HG02798 (cell line): ENCODE data around the gene RFX8.

Source experiments
- ATAC-seq: cut with Tn5 transposase; IDR thresholded peaks from one replicate; pipeline ENCODE4 v1.9.1; 2021; ENCODE audit warnings: mild to moderate bottlenecking; ENCODE audit not compliant: unreplicated experiment, poor library complexity

RFX8 gene

DNA sequence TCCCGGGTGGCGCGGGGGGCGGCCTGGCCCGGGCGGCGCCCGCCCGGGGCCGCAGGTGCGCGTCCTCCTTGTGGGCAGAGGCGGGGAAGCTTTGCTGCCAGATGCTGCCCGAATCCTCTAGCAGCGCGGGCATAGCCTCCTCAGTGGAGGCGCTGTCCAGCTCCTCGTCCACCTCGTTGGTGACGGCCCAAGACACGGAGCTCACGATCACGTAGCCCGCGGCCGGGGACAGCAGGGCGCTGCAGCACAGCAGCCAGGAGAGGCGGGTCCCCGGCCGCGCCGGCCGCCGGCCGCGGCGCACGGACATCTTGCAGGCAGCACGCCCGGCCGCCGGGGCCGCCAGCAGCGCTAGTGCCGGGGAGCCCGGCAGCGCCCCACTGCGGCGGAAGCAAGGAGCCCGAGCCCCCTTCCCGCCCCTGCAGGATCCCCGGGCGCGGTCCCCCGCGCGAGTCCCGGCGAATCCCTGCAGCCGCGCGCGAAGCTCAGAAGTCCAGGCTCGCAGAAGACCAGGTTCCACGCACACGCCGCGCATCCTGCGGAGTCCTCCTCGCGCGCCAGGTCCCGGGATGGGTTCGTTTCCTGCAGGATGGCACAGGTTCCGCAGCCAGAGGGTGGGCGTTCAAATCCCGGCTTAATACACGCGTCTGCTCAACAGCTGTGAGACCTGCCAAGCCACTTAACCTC, 87.6 kb downstream of the RFX8 start, which contains the start of gene CREG2:
Gene CREG2 (minus strand): TSS at position 353 of the 684 bp plus-strand sequence. CDS start 46 bp downstream, at position 307.
- ATAC-seq: no peak

- ATAC-seq: no peak
Observed at GRCh38 chr2:101386599-101387150, 88.2 kb downstream of the RFX8 start.

GRCh38 chr2:101383016-101383541, 91.8 kb downstream of the RFX8 start:
- no peak for ATAC-seq

GRCh38 chr2:101382442-101382841, 92.5 kb downstream of the RFX8 start:
- ATAC-seq: no peak

DNA sequence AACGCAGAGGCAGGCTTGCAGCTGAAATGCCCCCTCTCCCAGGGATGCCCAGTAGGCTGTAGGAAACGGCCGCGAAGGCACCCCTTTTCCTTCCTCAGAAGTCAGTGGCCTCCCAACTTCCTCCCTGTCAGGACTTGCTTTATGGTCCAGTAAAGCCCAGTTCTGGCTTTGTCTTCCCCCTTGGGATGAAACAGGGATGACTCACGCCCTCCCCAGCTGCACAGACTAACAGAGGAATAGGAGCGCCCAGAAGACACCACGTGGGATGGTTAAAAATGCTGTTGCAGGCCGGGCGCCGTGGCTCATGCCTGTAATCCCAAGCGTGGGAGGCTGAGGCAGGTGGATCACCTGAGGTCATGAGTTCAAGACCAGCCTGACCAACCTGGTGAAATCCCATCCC, 94.5 kb downstream of the RFX8 start:
- no peak for ATAC-seq

DNA sequence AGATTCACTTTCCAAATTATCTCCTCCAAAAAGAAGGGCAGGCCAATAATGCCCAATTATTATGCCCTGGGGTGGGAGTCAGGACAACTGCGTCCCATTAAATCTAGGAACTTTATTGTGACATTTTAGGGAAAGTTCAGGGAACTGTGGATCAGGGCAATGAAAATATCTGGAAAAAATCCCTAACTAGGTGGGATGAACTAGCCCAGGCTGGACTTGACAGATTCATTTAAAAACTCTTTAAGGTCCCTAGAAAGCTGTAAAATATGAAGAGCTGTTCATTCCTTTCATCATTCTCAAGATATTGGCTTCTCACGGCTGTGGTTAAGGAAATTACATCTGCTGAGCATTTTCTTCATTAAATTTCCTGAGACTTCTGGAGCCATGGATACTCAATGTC, 95.8 kb downstream of the RFX8 start:
- ATAC-seq: no peak

- ATAC-seq: no peak
Observed at GRCh38 chr2:101375653-101376052, 99.3 kb downstream of the RFX8 start.

DNA sequence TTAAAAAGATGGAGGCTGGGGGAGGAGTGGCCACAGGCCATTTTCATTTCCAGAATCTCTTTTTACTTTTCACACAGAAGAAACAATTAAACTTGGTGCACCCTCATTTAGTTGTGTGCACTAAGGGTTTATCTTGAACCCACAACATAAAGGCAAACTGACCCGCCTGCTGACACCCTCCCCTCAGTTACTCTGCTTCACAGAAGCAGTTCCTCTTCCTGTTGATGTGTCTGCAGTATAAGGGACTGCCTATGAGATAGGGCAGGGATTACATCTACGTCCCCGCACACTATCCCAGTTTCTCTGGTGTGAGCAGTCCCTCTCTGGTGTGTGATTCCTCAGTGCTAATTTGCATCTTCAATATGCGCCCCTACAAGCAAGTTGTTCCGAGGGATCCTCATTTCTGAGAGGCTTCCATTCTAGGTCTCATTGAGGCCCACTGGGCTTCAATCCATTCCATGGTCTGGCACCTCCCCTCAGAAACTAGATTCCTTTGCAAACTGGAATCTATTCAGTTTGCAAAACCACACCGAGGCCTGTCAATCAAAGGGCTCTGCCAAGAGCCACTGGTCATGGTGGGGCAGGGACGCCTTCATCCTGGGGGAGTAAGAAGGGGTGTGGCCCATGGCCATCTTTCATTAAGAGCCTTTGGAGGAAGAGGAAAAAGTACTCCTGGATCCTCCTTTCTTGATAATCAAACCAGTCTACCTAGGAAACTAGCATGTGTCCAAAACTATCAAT, 99.9 kb downstream of the RFX8 start:
- ATAC-seq: no peak

DNA sequence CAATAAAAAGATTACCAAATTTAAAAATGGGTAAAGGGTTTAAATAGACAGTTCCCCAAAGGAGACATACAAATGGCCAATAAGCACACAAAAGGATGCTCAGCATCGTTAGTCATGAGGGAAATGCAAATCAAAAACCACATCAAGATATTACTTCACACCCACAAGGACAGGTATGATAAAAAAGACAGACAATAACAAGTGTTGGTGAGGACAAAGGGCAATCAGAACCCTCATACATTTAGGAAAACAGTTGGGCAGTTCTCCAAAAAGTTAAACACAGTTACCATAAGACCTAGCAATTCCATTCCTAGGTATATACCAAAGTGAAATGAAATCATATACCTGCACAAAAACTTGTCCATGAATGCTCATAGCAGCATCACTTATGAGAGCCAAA, 102.1 kb downstream of the RFX8 start:
- ATAC-seq: no peak

- no peak for ATAC-seq
Observed at GRCh38 chr2:101371636-101372035, 103.3 kb downstream of the RFX8 start.

DNA sequence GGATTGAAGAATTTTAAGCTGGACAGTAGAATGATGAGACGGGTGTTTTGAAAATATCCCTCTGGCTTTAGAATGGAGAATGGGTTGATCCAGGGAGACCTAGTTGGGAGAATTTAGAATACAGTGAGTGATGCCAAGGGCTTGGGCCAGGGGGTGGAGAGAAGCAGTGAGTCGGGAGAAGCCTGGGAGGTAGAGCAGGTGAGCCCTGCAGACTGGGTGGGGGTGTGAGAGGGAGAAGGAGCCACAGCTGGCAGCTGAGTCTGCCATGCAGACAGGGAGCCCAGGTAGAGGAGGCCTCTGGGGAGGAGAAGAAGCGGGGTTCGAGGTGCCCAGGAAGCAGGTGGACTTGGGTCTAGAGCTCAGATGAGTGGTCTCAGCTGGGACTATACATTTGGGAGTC, 105.8 kb downstream of the RFX8 start:
- ATAC-seq: no peak

GRCh38 chr2:101368376-101368775, 106.5 kb downstream of the RFX8 start:
- no peak for ATAC-seq

DNA sequence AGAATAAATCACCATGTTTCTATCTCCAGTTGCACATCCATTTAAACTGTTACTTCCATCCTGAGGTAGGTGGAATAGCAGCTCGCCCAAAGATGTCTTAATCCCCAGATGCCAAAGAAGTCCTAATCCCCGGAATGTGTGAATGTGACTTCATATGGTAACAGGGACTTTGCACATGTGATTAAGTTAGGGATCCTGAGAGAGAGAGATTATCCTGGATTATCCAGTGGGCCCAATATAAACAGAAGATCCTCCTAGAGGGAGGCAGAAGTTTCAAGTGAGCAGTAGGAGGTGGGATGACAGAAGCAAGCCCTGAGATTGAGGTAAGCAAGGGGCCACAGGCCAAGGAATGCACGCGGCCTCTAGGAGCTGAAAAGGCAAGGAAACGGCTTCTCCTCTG, 107.4 kb downstream of the RFX8 start:
- ATAC-seq: no peak

DNA sequence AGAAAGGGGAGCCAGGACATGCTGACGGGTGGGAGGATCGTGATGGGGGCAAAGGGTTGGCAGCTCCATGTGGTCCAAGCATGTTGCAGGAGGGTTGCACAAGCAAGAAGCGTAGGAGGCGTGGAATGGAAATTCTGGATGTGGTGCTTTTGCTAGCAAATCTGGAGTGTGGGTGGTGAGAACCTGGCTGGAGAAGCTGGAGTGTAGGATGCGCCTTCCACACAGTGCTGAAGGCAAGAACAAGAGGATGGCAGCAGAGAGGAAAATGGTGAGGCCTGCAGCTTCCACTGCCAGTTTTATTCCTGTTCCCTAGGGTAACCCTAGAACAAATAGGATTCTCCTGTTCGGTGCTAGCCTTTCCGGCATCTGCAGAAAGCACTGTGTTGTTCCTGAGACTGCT, 110.0 kb downstream of the RFX8 start:
- ATAC-seq: no peak

DNA sequence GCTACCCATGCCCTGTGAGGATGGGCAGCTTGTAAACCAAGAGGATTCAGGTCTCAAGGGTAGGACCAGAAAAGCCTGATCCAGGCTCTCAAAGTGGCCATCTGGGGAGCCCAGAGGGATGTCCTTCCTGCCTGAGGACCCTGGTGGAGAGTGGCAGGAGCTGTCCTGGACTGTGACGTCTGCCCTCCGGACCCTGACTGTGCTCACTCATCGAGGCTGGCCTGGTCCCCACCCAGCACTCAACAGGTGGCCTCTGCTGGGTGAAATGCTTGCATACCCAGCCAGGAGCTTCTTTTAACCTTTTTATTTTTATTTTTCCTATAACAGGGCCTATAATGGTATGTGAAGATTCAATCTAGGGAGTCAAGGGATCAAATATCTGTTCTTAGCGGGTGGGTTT, 112.1 kb downstream of the RFX8 start:
- ATAC-seq: no peak

DNA sequence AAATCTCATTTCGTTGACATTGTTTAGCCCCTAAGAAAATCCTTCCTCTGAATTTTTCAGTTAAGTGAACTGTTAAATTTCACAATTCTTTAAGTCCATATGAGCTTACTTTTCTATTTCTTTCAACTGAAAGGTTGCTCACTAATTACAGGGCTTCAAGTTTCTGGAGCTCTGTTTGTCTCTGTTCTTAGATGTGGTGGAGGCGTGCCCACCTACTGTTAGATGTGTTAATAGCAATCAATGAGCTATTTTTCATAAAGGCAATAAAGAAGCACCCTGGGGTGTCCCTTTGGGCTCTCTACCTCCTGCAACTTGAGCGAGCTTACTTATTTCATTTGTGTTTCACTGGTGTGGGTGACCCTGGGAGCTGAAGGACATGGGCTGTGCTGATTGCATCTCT, 112.6 kb downstream of the RFX8 start:
- no peak for ATAC-seq

DNA sequence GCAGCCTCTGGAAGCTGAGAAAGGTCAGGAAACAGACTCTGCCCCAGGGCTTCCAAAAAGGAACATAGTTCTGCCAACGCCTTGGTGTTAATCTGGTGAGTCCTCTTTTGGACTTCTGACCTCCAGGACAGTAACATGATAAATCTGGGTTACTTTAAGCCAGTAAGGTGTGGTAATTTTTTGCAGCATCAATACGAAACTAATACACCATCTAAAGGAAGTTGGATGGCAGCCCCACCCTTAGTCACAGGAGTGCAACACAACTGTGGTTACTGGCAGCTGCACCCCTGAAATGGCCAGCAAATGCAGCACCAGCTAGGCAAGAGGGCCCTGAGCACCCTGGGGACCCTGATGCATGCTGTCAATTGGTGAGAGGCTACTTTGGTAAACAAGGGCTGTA, 113.4 kb downstream of the RFX8 start:
- no peak for ATAC-seq

GRCh38 chr2:101361121-101361520, 113.8 kb downstream of the RFX8 start:
- no peak for ATAC-seq

- ATAC-seq: no peak
Observed at GRCh38 chr2:101360232-101360631, 114.7 kb downstream of the RFX8 start.

DNA sequence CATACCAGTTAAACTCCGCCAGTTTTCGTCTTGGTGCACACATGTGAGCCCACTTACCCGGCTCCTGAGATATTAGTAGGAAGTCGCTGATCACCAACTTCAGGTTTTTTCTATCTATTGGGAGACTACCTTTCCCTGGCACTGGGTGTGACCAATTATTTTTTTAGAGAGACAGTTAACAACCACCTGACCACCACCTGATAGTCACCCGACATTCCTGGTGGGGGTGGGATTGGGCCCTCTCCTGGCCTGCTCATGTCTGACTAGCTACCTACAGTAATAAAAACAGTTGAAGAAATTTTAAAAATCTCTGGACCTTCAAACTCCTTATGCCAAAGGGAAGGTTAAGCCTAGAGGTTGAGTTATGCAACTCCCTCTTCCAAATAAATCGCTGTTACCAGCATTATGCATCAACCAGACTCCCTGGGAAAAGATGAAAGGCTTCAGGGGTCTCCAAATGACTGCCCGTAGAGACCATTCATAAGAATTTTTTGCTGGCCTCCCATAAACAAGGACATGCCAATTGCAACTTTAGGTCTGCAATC, 115.4 kb downstream of the RFX8 start:
- no peak for ATAC-seq

DNA sequence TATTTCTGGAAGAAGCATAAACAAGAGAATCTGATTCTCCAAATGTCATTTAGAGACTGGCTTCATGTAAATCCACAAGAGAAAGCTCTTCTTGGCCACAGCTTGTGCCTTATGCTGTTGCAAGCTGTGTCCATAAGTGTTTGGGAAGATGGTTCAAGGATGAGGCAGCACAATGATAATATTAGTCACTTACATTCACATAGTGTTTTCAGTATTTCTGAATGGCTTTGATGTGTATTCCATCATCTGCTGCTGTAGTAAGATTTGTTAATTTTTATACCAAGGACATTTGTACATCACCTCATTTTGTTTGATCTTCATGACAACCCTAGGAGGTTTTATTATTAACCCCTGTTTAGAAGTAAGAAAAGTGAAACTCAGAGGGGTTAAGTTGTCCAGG, 117.5 kb downstream of the RFX8 start:
- no peak for ATAC-seq
